Measurements from ENCODE around the gene ADCY1.
"Not testable (repeated sequence)": the region's sequence is repeated elsewhere in the genome, so short reads cannot be mapped to it uniquely, and the experiment has no call there.

Gene ADCY1

GRCh38 chr7:45573661-45574415 lies at the start of gene ADCY1:
ADCY1 (plus strand) TSS chr7:45574368; CDS start chr7:45574544, 176 bp downstream.
- no peak for DNase-seq (ENCODE audit: low read depth in 2 of 2)

GRCh38 chr7:45524445-45524844 lies 49.7 kb upstream of the ADCY1 start:
- DNase-seq (ENCODE audit: low read depth in 2 of 2), result no peak

- no peak for DNase-seq (ENCODE audit: low read depth in 2 of 2)
These were observed 49.1 kb upstream of the ADCY1 start for GRCh38 chr7:45525057-45525456.

GRCh38 chr7:45543473-45543872 lies 30.7 kb upstream of the ADCY1 start:
- DNase-seq (ENCODE audit: low read depth in 2 of 2), result no peak

GRCh38 chr7:45545105-45545710 lies 29.0 kb upstream of the ADCY1 start:
- DNase-seq (ENCODE audit: low read depth in 2 of 2), result not testable (repeated sequence)

GRCh38 chr7:45548917-45549316 lies 25.3 kb upstream of the ADCY1 start:
- not testable (repeated sequence) for DNase-seq (ENCODE audit: low read depth in 2 of 2)

- no peak for DNase-seq (ENCODE audit: low read depth in 2 of 2)
These were observed 10.8 kb upstream of the ADCY1 start for GRCh38 chr7:45563401-45563800.

GRCh38 chr7:45563941-45564461 lies 10.2 kb upstream of the ADCY1 start:
- DNase-seq (ENCODE audit: low read depth in 2 of 2), result no peak

GRCh38 chr7:45564485-45564884 lies 9.7 kb upstream of the ADCY1 start:
- DNase-seq (ENCODE audit: low read depth in 2 of 2), result no peak

GRCh38 chr7:45564886-45565455 lies 9.2 kb upstream of the ADCY1 start:
- no peak for DNase-seq (ENCODE audit: low read depth in 2 of 2)

- no peak for DNase-seq (ENCODE audit: low read depth in 2 of 2)
These were observed 7.8 kb upstream of the ADCY1 start for GRCh38 chr7:45566386-45566785.

GRCh38 chr7:45566961-45567360 lies 7.2 kb upstream of the ADCY1 start:
- no peak for DNase-seq (ENCODE audit: low read depth in 2 of 2)

GRCh38 chr7:45567713-45568112 lies 6.5 kb upstream of the ADCY1 start:
- no peak for DNase-seq (ENCODE audit: low read depth in 2 of 2)

- DNase-seq (ENCODE audit: low read depth in 2 of 2), result no peak
These were observed 5.5 kb upstream of the ADCY1 start for GRCh38 chr7:45568536-45569289.

GRCh38 chr7:45569290-45569685 lies 4.9 kb upstream of the ADCY1 start:
- no peak for DNase-seq (ENCODE audit: low read depth in 2 of 2)

GRCh38 chr7:45570797-45571196 lies 3.4 kb upstream of the ADCY1 start:
- DNase-seq (ENCODE audit: low read depth in 2 of 2), result no peak

GRCh38 chr7:45573204-45573603 lies 964 bp upstream of the ADCY1 start:
- DNase-seq (ENCODE audit: low read depth in 2 of 2), result no peak

- no peak for DNase-seq (ENCODE audit: low read depth in 2 of 2)
These were observed 174 bp downstream of the ADCY1 start for GRCh38 chr7:45574416-45574668.

GRCh38 chr7:45574669-45575500 lies 717 bp downstream of the ADCY1 start:
- no peak for DNase-seq (ENCODE audit: low read depth in 2 of 2)

- no peak for DNase-seq (ENCODE audit: low read depth in 2 of 2)
These were observed 1.5 kb downstream of the ADCY1 start for GRCh38 chr7:45575501-45576248.
